Fibroblast of lung (primary cell): ENCODE results near the gene ARGLU1. TPM values are rescaled to one million over a fixed set of nuclear protein-coding genes. Genes with fewer than 3 reads are reported as not detected.
A peak's percentile ranks its signal among the peaks of the same experiment; 100 is the strongest.

ENCODE experiments used
- DNase-seq, 2 donors: peaks; one replicate each; pipeline versions ENCODE4 v3.0.0 to v3.0.0-alpha.2; 2010; ENCODE audit warnings: low read depth in 2 of 2
- H2AFZ ChIP-seq: 2 replicates; pipeline ENCODE4 v1.5.1; 2012; ENCODE audit warnings: low read length, control low read depth, inconsistent platforms
- H3K27ac ChIP-seq: 2 replicates; pipeline ENCODE4 v1.5.1; 2011; ENCODE audit warnings: low read length, control low read depth; ENCODE audit not compliant: insufficient read depth
- H3K27me3 ChIP-seq: 2 replicates; pipeline ENCODE4 v1.5.1; 2011; ENCODE audit warnings: mild to moderate bottlenecking, low read length; ENCODE audit not compliant: control insufficient read depth, insufficient read depth
- H3K36me3 ChIP-seq: 2 replicates; pipeline ENCODE4 v1.5.1; 2011; ENCODE audit warnings: low read length; ENCODE audit not compliant: control insufficient read depth, insufficient read depth
- H3K4me1 ChIP-seq: 2 replicates; pipeline ENCODE4 v1.5.1; 2011; ENCODE audit warnings: low read length; ENCODE audit not compliant: control insufficient read depth, insufficient read depth; ENCODE audit errors: extremely low read depth
- H3K4me2 ChIP-seq: 2 replicates; pipeline ENCODE4 v1.5.1; 2011; ENCODE audit warnings: low read length, control low read depth; ENCODE audit not compliant: insufficient read depth; ENCODE audit errors: extremely low read depth
- H3K4me3 ChIP-seq, 4 experiments: fragments of 200-600 bp in 1 of 4; sonication (generic) in 1 of 4; replicated peaks in 1 of 4; 2 replicates each; pipeline ENCODE4 v1.5.1; 2011 to 2016; ENCODE audit warnings: low read length in 4 of 4, low read depth in 3 of 4, mild to moderate bottlenecking in 3 of 4, control low read depth in 2 of 4, inconsistent platforms in 1 of 4, mixed read lengths in 1 of 4; ENCODE audit not compliant: insufficient read depth in 1 of 4; ENCODE audit errors: control extremely low read depth in 1 of 4
- H3K79me2 ChIP-seq: 2 replicates; pipeline ENCODE4 v1.5.1; 2012; ENCODE audit warnings: mild to moderate bottlenecking, low read length, inconsistent platforms; ENCODE audit not compliant: control insufficient read depth, insufficient read depth
- H3K9ac ChIP-seq: 2 replicates; pipeline ENCODE4 v1.5.1; 2011; ENCODE audit warnings: mild to moderate bottlenecking, low read length, control low read depth; ENCODE audit not compliant: insufficient read depth
- H3K9me3 ChIP-seq: 2 replicates; pipeline ENCODE4 v1.5.1; 2012; ENCODE audit warnings: low read depth, low read length; ENCODE audit not compliant: control insufficient read depth, insufficient read depth
- H4K20me1 ChIP-seq: 2 replicates; pipeline ENCODE4 v1.5.1; 2011; ENCODE audit warnings: low read length; ENCODE audit not compliant: control insufficient read depth, insufficient read depth; ENCODE audit errors: extremely low read depth
- EZH2 ChIP-seq: IDR thresholded peaks from 2 replicates; pipeline ENCODE4 v1.5.1; 2012; ENCODE audit warnings: low read length, control low read depth, mild to moderate bottlenecking; ENCODE audit errors: missing control alignments
- polyA plus RNA-seq, 2 donors: library from polyadenylated mRNA; depleted of rRNA in 1 of 2; stranded (reverse) in 1 of 2; unstranded in 1 of 2; fragments of >200 nt; gene quantifications; 2 replicates each; pipeline ENCODE4 v1.2.1, GENCODE V29; 2011 to 2012; ENCODE audit warnings: missing spikeins in 1 of 2
- total RNA-seq: library from RNA; depleted of rRNA; stranded (reverse); fragments of >200 nt; gene quantifications from 2 replicates; pipeline ENCODE4 v1.2.1, GENCODE V29; 2014
- TF ChIP-seq, protein P1 (sequence below), 2 donors: IDR thresholded peaks in 1 of 2; conservative IDR thresholded peaks in 1 of 2; 1 replicate in 1 of 2; 2 replicates in 1 of 2; pipeline ENCODE4 v1.5.1; 2011 to 2012; ENCODE audit warnings: low read length in 2 of 2, control low read depth in 1 of 2, inconsistent platforms in 1 of 2, low read depth in 1 of 2, mild to moderate bottlenecking in 1 of 2

Gene ARGLU1
- total and polyA plus RNA-seq, 2 donors (not counting 1 experiment from before 2014, with no cell fraction given), result 45.4 to 45.6 TPM

DNA sequence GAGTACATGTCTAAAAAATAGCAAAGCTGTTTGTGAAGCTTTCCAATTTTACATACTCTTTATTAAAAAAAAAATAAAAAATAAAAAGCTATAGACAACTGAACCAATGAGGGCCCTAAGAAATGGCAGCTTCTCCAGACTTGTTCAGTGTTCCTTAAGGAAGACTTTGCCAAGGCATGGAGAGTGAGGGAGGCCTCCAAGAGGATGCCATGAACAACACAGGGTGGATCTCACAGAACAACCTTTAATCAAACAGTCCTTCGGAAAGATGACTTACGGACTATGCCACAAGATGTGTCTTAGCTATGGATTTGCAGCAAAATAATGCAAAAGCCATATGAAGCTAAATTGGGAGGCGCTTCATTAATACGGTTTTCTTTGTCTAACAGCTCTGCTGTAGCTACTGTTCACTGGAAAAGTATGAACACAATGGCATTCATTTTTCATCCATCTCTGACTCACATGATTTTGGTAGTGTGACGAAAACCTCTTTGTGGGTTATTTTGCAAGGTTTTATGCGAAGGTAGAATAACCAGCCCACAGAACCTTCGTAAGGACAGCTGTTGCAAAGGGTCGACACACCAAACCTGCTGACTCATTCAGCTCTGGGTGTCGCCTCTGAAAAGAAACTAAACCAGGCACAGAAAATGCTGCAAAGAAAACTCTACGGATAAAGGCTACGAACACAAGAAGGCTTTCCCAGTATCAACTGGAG lies 60.2 kb downstream of the ARGLU1 start:
- Histone ChIP-seq H3K4me1 (no peaks in the 10 kb centered on the region), H3K9me3 (no peaks in the 10 kb centered on the region), H3K9ac (no peak overlapping the region), H3K36me3 (peaks cover 4% of the 10 kb centered on the region), H3K4me2 (peak overlapping the region; percentile 65), H3K79me2 (no peaks in the 10 kb centered on the region), H3K4me3 (peak overlapping the region in 2 of 4 experiments; percentile 6 to 47), H4K20me1 (no peaks in the 10 kb centered on the region), H3K27me3 (no peaks in the 10 kb centered on the region), H3K27ac (peak overlapping the region; percentile 7), H2AFZ (no peak overlapping the region)
- TF ChIP-seq EZH2, result no peak
- TF ChIP-seq, protein P1, sequence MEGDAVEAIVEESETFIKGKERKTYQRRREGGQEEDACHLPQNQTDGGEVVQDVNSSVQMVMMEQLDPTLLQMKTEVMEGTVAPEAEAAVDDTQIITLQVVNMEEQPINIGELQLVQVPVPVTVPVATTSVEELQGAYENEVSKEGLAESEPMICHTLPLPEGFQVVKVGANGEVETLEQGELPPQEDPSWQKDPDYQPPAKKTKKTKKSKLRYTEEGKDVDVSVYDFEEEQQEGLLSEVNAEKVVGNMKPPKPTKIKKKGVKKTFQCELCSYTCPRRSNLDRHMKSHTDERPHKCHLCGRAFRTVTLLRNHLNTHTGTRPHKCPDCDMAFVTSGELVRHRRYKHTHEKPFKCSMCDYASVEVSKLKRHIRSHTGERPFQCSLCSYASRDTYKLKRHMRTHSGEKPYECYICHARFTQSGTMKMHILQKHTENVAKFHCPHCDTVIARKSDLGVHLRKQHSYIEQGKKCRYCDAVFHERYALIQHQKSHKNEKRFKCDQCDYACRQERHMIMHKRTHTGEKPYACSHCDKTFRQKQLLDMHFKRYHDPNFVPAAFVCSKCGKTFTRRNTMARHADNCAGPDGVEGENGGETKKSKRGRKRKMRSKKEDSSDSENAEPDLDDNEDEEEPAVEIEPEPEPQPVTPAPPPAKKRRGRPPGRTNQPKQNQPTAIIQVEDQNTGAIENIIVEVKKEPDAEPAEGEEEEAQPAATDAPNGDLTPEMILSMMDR (conservative IDR thresholded peaks at IDR 0.05 in 1 of 2, IDR thresholded peaks at IDR 0.05 in 1 of 2; ENCODE audit: low read depth in 1 of 2, low read length in 2 of 2), result no peak
- peak; percentile 98 to 99 for DNase-seq

DNA sequence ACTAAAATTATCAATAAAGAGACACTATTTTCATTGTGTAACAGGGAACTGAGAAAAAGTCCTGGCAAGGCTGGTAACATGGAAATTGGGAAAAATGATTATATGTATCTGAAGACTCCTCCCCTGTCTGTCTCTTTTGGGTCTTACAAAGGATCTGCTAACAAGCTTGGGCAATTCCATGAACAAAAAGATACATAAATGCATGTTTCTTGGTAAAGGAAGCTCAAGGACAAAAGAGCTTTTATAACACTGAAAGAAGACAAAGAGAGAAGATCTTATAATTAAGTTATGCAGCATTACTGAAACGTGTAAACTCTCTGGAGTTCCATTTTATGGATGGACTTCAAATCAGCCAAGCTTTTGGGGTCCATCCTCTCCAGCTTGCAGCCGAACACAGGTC lies 61.7 kb downstream of the ARGLU1 start:
- H3K27ac ChIP-seq, result no peak overlapping the region

DNA sequence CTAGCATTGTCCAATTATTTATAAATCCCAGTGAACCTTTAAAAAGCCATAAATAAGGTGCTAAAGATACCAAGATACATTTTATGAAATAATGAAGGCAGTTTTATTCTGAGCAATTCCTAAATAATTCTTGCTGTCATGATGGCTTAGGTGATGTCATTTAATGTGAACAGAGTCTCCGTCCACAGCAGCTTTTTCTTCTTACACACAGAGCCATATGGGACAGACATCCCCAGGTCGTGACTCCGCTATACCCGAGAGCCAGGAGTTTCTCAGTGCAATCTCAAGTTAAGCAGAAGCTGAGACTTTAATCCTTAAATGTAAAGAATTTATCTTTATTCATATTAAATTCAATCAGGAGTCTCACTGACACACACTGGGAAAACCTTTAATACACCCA lies 62.2 kb downstream of the ARGLU1 start:
- no peaks in the 10 kb centered on the region for H4K20me1 ChIP-seq
- H3K27ac ChIP-seq, result no peak overlapping the region
- no peak for DNase-seq
- TF ChIP-seq, protein P1 (conservative IDR thresholded peaks at IDR 0.05 in 1 of 2, IDR thresholded peaks at IDR 0.05 in 1 of 2; ENCODE audit: low read depth in 1 of 2, low read length in 2 of 2), result no peak
- TF ChIP-seq EZH2, result no peak
- H3K9me3 ChIP-seq, result no peaks in the 10 kb centered on the region
- no peak overlapping the region for H2AFZ ChIP-seq
- no peaks in the 10 kb centered on the region for H3K27me3 ChIP-seq
- no peaks in the 10 kb centered on the region for H3K4me1 ChIP-seq
- H3K79me2 ChIP-seq, result no peaks in the 10 kb centered on the region
- H3K36me3 ChIP-seq, result peaks cover 2% of the 10 kb centered on the region
- H3K4me2 ChIP-seq, result no peak overlapping the region
- no peak overlapping the region for H3K9ac ChIP-seq
- no peak overlapping the region for H3K4me3 ChIP-seq

More for the DNA sequence above, 61.7 kb downstream of the ARGLU1 start:
- Histone ChIP-seq H3K4me3 (no peak overlapping the region), H3K79me2 (no peaks in the 10 kb centered on the region), H3K9me3 (no peaks in the 10 kb centered on the region), H2AFZ (no peak overlapping the region), H3K4me1 (no peaks in the 10 kb centered on the region), H3K4me2 (no peak overlapping the region), H4K20me1 (no peaks in the 10 kb centered on the region), H3K9ac (no peak overlapping the region), H3K36me3 (peaks cover 2% of the 10 kb centered on the region), H3K27me3 (no peaks in the 10 kb centered on the region)
- no peak for DNase-seq
- TF ChIP-seq, protein P1 (conservative IDR thresholded peaks at IDR 0.05 in 1 of 2, IDR thresholded peaks at IDR 0.05 in 1 of 2; ENCODE audit: low read depth in 1 of 2, low read length in 2 of 2), result no peak
- TF ChIP-seq EZH2, result no peak
